Stimulated activated CD4-positive, alpha-beta T cell treated with anti-CD3 and anti-CD28 coated beads, Interleukin-2, amount 100 ng/mL, for 48 hours (primary cell): ENCODE measurements around the gene PANX1.
"Not testable (repeated sequence)": the region's sequence is repeated elsewhere in the genome, so short reads cannot be mapped to it uniquely, and the experiment has no call there.

Experiments used
- DNase-seq, 2 donors: peaks; one replicate each; pipeline ENCODE4 v3.0.0-alpha.2; 2020

PANX1 gene

DNA sequence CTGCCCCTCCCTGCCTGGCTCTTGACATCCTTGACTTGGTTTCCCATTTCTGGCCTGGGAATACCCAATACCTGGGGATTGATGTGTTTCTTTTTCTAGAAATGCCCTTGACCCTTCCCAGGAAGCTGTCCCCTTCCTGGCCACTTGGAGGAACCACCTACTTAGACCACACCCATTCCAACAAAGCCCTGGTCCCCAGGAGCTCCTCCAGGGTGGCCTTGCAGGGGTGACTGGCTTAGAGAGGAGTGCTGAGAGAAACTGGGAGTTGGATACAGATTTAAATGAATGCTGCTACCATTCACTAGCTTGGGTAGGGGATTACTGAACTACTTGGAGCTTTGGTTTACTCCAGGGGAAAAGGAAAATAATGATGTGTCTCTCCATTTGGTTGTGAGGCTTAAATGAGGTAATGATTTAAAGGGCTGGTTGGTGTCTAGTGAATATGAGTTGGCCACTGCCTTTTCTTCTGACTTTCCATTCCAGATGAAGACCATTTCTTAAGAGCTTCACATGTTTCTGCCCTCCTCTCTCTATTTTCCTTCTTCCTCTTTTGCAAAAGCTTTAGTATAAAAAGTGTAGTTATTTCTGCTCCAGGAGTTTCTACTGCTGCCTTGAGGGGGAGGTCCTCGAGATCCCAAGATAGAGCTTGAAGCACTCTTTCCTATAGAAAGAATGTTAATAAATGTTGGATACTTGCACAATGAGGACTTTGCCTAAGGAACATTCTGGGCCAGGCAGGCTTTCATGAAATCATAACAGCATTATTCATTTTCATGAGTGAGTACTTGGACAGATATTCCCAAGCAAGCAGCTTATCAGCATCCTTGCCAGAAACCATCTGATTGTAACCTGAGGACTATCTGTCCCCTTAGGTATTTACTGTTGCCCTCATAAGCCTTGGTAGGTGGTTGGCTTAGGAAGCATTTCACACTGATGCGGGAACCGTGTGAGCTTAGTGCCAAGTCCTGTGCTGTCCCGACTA, 22.4 kb downstream of the PANX1 start:
- no peak for DNase-seq

DNA sequence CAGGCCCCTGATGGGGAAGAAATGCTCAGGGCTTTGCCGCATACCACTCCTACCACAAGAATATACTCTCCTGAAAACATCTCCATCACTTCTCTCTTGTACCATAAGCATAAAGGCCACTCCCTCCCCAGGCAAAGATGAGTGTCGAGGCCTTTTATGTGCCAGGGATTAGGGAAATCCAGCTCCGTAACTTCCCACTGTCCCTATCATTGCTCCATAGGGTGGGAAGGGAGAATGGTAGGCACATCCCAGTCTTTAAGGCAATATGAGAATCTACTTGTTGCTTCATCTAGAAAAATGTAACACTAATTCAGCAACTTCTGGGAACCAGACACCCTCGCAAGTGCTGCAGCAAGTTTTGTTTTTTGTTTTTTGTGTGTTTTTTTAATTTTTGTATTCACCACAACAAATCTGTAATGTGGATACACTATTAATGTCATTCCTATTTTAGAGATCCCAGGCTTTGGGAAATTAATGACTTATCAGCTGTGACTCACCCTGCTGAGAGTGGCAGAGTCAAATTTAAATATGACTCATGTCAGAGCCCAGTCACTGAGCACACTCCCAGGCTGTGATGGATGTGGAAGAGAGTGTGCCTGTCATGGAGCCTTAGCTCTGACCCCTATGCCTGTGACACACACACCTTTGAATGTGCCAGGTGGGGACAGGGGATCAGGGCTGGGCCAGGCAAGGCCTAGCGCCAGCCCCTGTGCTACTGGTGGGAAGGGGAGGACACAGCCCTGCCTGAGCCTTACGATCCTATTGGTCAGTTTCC, 23.4 kb downstream of the PANX1 start:
- no peak for DNase-seq

DNA sequence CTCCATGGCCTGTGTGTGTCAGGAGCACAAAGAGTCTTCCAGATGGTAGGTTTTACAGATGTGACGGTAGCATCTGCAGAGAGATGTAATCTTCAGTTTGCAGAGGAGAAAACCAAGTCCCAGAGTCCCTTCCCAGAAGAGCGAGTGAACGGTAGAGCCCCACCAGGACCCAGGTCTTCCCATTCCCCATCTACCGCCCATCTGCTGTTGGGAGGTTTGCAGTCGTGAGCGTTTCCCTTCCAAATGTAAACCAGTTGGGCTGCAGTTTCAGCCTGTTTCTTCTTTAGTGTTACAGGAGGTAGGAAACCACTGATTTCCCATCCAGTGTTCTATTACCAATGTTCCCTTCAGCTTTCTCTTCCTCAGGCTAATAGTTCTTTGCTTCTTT, 24.0 kb downstream of the PANX1 start:
- no peak for DNase-seq

DNA sequence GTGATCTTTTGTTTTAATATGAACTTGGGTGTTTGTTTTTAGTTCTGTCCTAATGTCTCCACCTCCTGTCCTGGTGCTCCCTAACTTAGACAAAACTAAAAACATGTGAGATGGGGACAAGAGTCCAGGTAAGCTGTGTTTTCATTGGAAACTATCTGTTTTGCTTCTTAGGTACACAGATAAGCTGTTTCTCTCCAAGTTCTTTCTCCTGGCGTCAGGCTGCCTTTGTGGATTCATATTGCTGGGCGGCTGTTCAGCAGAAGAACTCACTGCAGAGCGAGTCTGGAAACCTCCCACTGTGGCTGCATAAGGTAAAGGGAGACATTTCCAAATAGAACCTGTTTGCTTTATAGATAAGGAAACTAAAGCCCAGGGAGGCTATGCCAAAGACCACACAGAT, 24.7 kb downstream of the PANX1 start:
- no peak for DNase-seq

DNA sequence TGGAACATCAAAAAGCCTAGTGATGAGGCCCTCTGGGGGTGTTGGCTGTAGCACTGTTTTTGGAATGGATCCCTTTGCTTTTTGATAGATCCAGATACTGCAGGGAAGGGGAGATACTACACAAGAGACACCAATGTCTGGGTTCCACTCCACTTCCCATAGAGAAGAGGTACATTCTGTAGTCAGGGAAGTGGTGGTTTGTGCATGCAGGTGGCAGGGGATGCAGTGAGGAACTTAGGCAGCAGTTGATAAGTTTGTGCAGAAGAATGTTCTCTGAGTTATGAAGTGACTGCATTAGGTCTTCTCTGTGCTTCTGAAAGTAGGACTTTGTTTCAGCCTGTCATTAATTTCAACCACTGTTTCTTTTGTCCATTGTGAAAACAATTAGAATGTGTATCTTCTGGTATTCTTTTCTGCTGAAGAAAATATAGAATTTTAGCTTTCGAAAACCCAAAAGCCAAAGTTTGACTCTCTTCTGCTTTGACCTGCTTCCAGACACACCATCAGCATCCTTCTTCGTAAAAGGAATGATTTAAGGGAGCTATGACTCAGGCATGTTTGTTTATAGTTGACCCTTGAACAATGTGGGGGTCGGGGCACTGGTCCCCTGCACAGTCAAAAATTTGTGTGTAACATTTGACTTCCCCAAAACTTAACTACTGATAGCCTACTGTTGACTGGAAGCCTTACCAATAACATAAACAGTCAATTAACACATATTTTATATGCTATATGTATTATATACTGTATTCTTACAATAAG, 25.6 kb downstream of the PANX1 start:
- DNase-seq, result no peak

DNA sequence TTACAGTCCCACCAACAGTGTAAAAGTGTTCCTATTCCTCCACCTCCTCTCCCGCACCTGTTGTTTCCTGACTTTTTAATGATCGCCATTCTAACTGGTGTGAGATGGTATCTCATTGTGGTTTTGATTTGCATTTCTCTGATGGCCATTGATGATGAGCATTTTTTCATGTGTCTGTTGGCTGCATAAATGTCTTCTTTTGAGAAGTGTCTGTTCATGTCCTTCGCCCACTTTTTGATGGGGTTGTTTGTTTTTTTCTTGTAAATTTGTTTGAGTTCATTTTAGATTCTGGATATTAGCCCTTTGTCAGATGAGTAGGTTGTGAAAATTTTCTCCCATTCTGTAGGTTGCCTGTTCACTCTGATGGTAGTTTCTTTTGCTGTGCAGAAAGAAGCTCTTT, 28.7 kb downstream of the PANX1 start:
- DNase-seq, result not testable (repeated sequence)

DNA sequence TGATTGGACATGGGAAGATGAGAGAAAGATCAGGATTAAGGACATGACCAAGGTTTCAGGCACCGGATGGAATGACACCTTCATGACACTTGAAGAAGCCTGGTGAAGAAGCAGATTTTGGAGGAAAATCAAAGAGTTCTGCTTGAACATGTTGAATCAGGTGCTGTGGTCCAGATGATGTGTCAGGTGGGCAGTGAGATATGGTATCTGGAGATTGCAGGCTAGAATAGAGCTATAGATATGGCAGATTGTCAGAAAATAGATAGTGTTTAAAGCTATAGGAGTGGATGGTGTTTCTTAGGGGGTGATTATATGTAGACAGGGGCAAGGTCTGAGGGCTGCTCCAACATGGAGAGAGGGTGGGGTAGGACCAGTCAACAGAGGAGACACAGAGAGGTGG, 40.2 kb downstream of the PANX1 start:
- DNase-seq, result no peak

DNA sequence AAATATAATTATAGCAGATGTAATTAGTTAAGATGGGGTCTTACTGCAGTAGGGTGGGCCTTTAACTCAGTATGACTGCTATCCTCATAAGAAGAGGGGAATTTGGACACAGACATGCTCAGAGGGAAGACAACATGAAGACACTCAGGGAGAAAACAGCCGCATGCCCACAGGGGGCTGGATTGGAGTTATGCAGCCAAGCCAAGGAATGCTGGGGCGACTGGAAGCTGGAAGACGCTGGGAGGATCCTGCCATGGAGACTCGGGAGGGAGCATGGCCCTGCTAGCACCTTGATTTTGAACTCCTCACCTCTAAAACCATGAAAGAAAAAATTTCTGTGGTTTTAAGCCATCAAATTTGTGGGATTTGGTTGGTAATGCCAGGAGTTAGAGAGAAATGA, 40.9 kb downstream of the PANX1 start:
- DNase-seq, result no peak

DNA sequence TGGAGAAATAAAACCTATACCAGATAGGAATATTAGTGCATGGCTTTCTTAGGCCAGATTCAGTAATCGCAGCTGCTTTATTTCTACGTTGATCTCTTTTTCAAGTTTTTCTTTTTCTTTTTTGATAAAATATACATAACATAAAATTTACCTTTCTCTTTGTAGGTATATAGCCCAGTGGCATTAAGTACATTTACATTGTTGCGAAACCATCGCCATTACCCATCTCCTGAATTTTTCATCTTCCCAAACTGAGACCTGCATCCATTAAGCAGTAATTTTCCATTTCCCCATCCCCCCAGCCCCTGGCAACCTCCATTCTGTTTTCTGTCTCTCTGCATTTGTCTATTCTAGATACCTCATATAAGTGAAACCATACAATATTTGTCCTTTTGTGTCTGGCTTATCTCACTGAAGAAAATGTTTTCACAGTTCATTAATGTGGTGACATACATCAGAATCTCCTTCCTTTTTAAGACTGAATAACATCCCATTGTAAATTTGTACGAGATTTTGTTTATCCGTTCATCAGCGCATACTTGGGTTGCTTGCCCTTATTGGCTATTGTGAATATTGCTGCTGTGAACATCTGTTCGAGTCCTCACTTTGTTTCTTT, 41.4 kb downstream of the PANX1 start:
- DNase-seq, result no peak

DNA sequence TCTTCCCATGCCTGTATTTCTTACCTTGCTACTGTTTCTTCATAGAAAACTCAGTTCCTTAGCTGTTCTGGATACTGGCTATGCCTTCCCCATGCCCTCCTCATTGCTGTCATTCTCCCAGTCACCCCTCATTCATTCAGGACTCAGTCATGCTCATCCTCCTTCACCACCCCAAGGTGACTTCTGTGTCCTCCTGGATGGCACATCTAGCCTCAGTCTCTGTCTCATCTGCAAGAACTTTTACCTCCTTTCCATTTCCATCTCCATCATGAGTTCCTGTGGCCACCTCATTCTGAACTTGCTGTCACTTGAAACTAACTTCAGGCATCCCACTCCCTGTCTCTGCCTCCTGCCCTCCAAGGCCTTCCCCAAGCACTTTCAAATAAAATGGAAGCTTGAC, 42.3 kb downstream of the PANX1 start:
- DNase-seq, result no peak

DNA sequence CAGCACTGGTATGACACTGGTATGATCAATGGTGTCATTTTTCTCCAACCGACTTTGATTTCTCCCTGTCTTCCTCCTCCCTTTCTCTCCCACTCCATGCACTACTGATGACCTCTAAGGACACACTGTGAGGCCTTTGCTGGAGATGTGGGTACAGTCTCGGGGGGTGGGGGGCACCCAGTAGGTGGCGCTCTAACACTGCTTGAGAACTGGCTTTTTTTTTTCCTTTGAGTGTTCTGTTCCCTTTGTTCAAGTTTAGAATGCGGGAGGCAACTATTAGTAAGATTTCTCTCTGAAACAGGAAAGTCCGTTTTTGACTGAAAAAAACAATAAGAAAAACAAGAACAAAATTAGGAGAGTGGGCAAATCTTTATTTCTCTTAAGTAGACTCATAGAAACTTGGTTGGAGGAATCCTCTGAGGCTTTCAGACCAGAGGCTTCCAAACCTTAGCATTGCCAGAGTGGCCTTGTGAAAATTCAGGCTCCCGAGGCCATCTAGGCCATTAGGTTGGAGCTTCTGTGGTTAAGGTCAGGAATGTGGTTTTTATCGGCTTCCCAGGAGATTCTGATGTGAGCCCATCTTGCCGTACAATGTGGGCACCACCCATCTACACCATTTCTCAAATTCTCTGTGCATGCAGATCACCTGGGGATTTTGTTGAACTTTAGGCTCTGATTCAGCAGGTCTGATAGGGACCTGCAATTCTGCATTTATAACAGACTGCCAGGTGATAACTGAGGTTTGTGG, 43.2 kb downstream of the PANX1 start:
- peak; percentile 30 to 54 for DNase-seq

DNA sequence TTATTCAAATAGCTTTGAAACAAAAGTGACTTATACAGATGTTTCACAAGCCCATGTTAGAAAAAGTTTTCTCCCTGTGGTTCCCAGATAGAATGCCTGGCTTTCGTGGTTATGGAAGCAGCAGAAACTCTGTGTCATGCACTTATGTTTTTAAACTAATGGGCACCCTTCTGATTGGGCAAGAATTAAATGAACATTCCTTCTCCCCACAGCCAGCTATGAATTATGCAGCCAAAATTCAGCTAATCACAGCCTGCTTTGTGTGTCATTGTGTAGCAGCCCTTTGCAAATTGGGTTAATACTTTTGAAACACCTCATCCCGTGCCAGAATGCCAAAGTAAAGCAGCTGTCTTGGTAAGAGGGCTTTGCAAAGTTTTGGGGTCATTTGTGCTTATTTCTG, 46.9 kb downstream of the PANX1 start:
- no peak for DNase-seq

DNA sequence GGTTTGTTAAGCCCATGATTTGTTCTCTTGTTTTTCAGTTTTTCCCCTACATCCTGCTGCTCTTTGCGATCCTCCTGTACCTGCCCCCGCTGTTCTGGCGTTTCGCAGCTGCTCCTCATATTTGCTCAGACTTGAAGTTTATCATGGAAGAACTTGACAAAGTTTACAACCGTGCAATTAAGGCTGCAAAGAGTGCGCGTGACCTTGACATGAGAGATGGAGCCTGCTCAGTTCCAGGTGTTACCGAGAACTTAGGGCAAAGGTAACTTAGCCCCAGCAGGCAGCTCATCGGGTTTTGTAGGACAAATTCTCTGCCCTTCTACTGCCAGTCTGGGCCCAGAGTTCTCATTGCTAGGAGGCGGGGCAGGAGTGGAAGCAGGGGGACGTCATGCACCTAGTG, 49.7 kb downstream of the PANX1 start:
- DNase-seq, result no peak

DNA sequence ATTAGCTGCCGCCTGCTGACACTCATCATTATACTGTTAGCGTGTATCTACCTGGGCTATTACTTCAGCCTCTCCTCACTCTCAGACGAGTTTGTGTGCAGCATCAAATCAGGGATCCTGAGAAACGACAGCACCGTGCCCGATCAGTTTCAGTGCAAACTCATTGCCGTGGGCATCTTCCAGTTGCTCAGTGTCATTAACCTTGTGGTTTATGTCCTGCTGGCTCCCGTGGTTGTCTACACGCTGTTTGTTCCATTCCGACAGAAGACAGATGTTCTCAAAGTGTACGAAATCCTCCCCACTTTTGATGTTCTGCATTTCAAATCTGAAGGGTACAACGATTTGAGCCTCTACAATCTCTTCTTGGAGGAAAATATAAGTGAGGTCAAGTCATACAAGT, 51.1 kb downstream of the PANX1 start:
- DNase-seq, result no peak

DNA sequence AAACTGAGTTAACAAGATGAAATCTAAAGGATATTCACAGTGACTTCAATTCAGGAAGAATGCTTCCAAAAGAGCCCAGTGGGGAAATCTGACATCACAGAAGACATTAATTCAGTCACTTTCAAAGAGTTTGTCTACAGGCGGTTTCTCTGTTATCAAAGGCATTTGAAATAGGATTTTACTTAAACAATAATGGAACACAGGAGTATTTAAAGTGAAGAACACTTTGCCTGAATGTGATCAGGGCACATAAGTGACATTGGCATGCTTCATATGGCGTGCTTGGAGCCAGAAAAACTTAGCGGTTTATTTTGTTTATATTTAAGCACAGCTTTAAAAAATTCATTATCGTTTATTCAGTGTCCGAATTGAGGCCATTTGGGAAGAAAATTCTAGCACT, 52.9 kb downstream of the PANX1 start:
- DNase-seq, result no peak

DNA sequence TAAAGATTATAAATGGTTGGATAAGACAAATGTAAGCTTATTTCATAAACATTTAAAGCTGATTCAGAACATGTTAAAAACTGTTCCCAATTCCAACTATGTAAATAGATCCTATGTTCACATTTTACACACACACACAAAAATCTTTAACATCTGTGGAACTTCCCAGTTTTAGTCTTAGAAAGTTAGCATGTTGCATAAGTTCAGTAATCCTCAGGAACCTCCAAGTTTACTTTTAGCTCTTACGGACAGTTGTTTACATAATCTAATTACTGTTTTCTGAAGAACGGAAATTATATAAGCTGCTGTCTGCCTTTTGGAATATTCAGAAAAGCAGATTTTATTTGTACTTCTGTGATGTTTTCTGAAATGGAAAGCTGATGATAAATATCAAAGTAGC, 53.3 kb downstream of the PANX1 start:
- DNase-seq, result no peak

DNA sequence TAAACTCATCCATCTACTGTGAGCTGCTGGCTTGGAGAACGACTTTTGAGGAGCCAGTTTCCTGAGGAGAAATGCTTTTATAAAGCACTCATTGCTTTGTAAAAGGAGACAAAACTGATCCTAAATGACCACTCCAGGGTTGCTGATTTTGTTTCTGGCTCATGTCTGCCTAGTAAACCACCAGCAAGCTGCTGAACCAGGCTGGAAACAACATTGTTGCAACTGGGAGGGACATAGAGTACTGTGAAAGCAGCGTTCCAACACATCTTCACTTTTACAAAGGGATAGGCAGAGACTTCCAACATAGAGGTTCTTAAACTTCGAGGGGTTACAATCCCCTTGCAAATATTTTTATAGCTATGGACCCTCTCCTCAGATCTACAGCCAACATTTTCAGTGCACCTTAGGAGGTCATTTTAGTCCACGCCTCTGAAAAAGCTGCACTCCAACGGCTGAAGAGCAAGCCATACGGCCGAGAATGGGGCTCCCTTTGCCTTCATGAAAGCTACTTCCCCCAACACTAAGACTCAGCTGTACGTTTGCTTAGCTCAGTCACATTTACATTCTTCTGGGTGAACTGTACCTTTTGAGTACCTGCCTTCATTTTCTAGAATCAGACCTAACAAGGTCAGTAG, 54.7 kb downstream of the PANX1 start:
- no peak for DNase-seq

DNA sequence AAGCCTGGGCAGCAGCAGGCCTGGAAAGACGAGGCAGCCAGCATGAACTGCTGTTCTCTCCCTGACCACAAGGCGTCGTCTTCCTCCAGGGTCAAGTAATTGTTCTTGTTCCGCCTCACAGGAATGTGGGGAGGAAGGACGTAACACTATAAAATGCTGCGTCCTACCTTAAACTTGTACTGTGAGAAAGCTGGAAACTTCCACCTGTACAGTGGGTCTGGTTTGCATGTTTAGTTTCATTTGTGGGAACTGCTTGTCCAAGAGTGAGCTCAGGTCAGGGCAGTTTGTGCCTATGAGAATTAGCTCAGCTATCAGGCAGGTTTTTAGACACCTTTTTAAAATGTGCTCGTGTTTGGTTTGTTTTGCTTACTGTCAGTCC, 55.2 kb downstream of the PANX1 start:
- peak; percentile 22 to 29 for DNase-seq

DNA sequence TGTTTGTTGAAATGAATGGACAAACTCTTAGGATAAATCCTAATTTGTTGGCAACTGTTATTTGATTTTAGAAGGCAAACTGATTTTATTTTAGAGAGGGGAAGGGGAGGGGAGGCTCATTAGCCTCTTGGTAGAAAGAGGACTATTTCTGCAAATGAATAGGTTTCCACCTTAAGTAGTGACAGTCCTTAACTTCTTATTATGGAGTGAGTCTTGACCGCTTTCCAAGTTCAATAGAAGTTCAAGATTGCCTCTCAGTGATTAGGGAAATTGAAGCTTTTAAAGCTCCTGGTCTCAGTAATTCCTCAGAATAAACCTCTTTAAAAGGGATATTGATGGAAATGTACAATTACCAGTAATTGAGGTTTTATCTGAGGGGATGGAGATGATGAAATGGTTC, 55.7 kb downstream of the PANX1 start:
- DNase-seq, result no peak

DNA sequence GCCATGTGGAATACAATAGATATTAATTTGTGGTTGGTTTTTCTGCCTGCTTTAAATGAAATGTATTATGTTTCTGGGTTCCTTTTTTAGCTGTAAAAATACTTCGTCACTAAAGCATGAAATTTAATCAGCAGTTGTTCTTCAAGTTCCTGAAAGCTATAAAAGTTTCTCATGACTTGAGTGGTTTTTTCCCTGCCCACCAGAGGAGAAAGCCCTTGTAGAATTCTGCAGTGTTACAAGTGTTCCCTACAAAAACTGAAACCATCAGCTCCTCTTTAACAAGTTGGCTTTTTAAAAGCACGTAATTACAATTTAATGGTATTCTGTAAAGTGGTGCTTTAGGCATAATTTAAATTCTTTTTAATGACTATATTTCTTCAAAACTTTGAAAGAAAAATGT, 56.2 kb downstream of the PANX1 start:
- no peak for DNase-seq

DNA sequence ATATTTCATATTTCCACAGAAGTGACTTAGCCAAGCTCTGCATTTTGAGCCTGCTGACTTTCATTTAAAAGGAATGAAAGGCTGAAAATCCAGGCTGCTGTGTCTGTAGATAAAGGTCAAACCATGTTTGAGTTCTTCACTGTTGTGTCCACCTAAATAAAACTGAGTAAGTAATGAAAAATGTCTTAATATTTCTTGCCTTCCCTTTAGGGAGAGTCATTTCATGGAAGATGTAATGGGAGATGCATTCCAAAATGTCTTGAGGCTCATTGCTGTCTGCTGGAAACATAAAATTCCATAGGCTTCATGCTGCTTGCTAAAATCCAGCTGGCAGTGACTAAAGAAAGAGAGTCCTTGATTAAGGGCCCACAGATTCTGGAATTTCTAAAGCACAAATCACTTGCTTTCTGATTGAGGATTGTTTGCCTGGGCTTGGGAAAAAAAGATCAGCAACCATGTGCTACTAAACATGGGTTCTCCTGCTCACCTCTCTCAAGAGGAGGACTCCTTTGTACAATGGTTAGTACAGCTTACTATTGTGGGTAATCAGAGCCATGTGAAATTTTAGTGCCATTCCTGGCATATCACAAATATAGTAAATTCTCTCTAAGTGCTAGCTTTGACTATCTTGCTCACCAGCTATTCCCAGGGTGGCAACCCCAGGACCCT, 56.9 kb downstream of the PANX1 start:
- no peak for DNase-seq
